SU-DHL-6 (cell line): ENCODE data around the gene NBEA.

ENCODE experiments used
- H2AFZ ChIP-seq: fragments of 200-600 bp; sonication (generic); 2 replicates; pipeline ENCODE4 v1.6.1; 2014; ENCODE audit warnings: low read depth, mild to moderate bottlenecking, moderate library complexity, mixed read lengths, antibody characterized with exemption, low read length; ENCODE audit not compliant: severe bottlenecking
- H3F3A ChIP-seq: fragments of 200-600 bp; shearing (Covaris generic); 2 replicates; pipeline ENCODE4 v1.6.0; 2016; ENCODE audit warnings: antibody characterized with exemption, mild to moderate bottlenecking; ENCODE audit not compliant: insufficient read depth
- H3K27ac ChIP-seq: fragments of 200-600 bp; sonication (generic); 2 replicates; pipeline ENCODE4 v1.5.1; 2016; ENCODE audit warnings: low read depth, mild to moderate bottlenecking, low read length, moderate library complexity, mixed read lengths
- H3K27me3 ChIP-seq: fragments of 200-600 bp; sonication (generic), shearing (Covaris generic); 2 replicates; pipeline ENCODE4 v1.6.0; 2014; ENCODE audit warnings: mild to moderate bottlenecking, low read length
- H3K36me3 ChIP-seq: fragments of 200-600 bp; sonication (generic); 2 replicates; pipeline ENCODE4 v1.6.1; 2014; ENCODE audit warnings: mild to moderate bottlenecking, low read length, mixed read lengths
- H3K4me2 ChIP-seq: fragments of 300-600, 200-600 bp; shearing (Covaris generic), sonication (generic); 2 replicates; pipeline ENCODE4 v1.6.0; 2014; ENCODE audit warnings: low read length, low read depth, mild to moderate bottlenecking; ENCODE audit not compliant: poor library complexity, severe bottlenecking
- H3K4me3 ChIP-seq: fragments of 200-600 bp; sonication (generic); 2 replicates; pipeline ENCODE4 v1.5.1; 2014; ENCODE audit warnings: antibody characterized with exemption, low read length, mild to moderate bottlenecking, mixed read lengths; ENCODE audit not compliant: insufficient read depth, poor library complexity, severe bottlenecking
- H3K79me2 ChIP-seq: fragments of 200-600 bp; sonication (generic); 2 replicates; pipeline ENCODE4 v1.6.1; 2014; ENCODE audit warnings: mild to moderate bottlenecking, low read length, moderate library complexity; ENCODE audit not compliant: insufficient read depth
- H3K9ac ChIP-seq: fragments of 200-600 bp; sonication (generic); 2 replicates; pipeline ENCODE4 v1.7.0; 2014; ENCODE audit warnings: mild to moderate bottlenecking, low read length
- H3K9me2 ChIP-seq: fragments of 200-600 bp; sonication (generic); replicated peaks from 2 replicates; pipeline ENCODE4 v1.6.1; 2014; ENCODE audit warnings: low read length; ENCODE audit not compliant: insufficient read depth
- H3K9me3 ChIP-seq: fragments of 200-600 bp; sonication (generic); 2 replicates; pipeline ENCODE4 v1.6.1; 2014; ENCODE audit warnings: low read length, mixed read lengths; ENCODE audit not compliant: insufficient read depth
- H4K20me1 ChIP-seq: fragments of 200-600 bp; sonication (generic); 2 replicates; pipeline ENCODE4 v1.6.1; 2014; ENCODE audit warnings: low read depth, mild to moderate bottlenecking, antibody characterized with exemption, low read length, moderate library complexity, mixed read lengths
- CTCF ChIP-seq: fragments of 200-600 bp; sonication (generic); IDR thresholded peaks from one replicate; pipeline ENCODE4 v1.5.1; 2017; ENCODE audit warnings: antibody characterized with exemption, mild to moderate bottlenecking, low read length, moderate library complexity; ENCODE audit not compliant: insufficient read depth, poor library complexity, severe bottlenecking
- EZH2phosphoT487 ChIP-seq: fragments of 200-600 bp; sonication (generic), shearing (Covaris generic); conservative IDR thresholded peaks from 2 replicates; pipeline ENCODE4 v1.6.1; 2018; ENCODE audit warnings: mild to moderate bottlenecking, antibody characterized with exemption, low read length, moderate library complexity, mixed read lengths

NBEA gene

GRCh38 chr13:35005051-35005450 is 63.0 kb downstream of the NBEA start:
- Histone ChIP-seq H3K9me2 (0 out of 2 replicates have a peak, but pooled peaks cover 2% of the 10 kb centered on the region), H3K4me3 (no peak overlapping the region), H3K4me2 (no peak overlapping the region), H3K27ac (no peak overlapping the region), H3F3A (no peaks in the 10 kb centered on the region), H4K20me1 (0 out of 2 replicates have a peak, but pooled peaks cover 4% of the 10 kb centered on the region), H3K36me3 (no peaks in the 10 kb centered on the region), H2AFZ (no peak overlapping the region), H3K9me3 (no peaks in the 10 kb centered on the region), H3K27me3 (no peaks in the 10 kb centered on the region), H3K9ac (no peak overlapping the region), H3K79me2 (0 out of 2 replicates have a peak, but pooled peaks cover 3% of the 10 kb centered on the region)
- TF ChIP-seq CTCF (no peak), EZH2phosphoT487 (no peak)

DNA sequence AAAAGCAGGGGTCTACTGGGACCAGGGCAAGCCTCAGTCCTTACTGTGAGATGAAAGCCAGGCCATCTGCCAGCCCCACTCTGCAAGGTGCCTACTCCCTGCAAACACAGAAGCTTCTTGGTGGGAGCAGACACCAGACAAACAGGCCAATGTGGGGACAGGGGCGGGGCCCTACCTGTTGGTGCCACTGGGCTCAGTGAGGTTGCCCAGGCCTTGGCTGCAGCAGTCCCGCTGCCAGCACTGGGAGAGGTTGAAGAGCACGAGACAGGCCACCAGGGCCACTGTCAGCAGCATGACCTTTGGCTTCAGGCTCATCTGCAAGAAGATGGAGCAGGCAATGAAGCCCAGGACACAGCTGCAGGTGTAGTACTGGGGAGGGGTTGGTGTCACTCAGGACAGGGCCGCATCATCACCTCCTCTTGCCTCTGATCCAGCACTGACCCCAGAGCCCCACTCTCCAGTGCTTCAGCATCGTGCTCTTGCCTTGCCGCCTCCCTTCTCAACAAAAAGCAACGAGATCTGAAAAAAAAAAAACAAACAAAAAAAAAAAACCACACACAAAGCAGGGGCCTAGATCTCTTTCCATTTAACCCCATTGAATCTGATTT is 72.6 kb downstream of the NBEA start:
- Histone ChIP-seq H3K27me3 (no peaks in the 10 kb centered on the region), H3K9me2 (no peaks in the 10 kb centered on the region), H3F3A (0 out of 2 replicates have a peak, but pooled peaks cover 3% of the 10 kb centered on the region), H3K9me3 (no peaks in the 10 kb centered on the region), H3K4me3 (no peak overlapping the region), H3K4me2 (no peak overlapping the region), H3K36me3 (no peaks in the 10 kb centered on the region), H2AFZ (no peak overlapping the region), H4K20me1 (no peaks in the 10 kb centered on the region), H3K27ac (no peak overlapping the region), H3K79me2 (no peaks in the 10 kb centered on the region), H3K9ac (no peak overlapping the region)
- TF ChIP-seq CTCF (no peak), EZH2phosphoT487 (no peak)

- H3K9me3 ChIP-seq, result no peaks in the 10 kb centered on the region
- no peaks in the 10 kb centered on the region for H3K79me2 ChIP-seq
- H3K4me2 ChIP-seq, result no peak overlapping the region
- TF ChIP-seq EZH2phosphoT487 (no peak), CTCF (no peak)
- H3K4me3 ChIP-seq, result no peak overlapping the region
- no peak overlapping the region for H3K27ac ChIP-seq
- H3K9ac ChIP-seq, result no peak overlapping the region
- no peak overlapping the region for H2AFZ ChIP-seq
- H3K9me2 ChIP-seq, result no peaks in the 10 kb centered on the region
- H3K27me3 ChIP-seq, result no peaks in the 10 kb centered on the region
- no peaks in the 10 kb centered on the region for H4K20me1 ChIP-seq
- no peaks in the 10 kb centered on the region for H3K36me3 ChIP-seq
- H3F3A ChIP-seq, result 0 out of 2 replicates have a peak, but pooled peaks cover 3% of the 10 kb centered on the region
These were observed 74.5 kb downstream of the NBEA start for GRCh38 chr13:35016362-35017112.
